Smooth muscle cell (in vitro differentiated cells): ENCODE measurements around the gene ATAD3A. TPM values are rescaled to one million over a fixed set of nuclear protein-coding genes. Genes with fewer than 3 reads are reported as not detected.
"Not testable (repeated sequence)": the region's sequence is repeated elsewhere in the genome, so short reads cannot be mapped to it uniquely, and the experiment has no call there.

Experiments
- DNase-seq: peaks from one replicate; lab custom pipeline; 2025; ENCODE audit not compliant: unreplicated experiment; lab: John Stamatoyannopoulos, UW
- H2AFZ ChIP-seq: fragments of 200-600 bp; sonication (generic); 2 replicates; pipeline ENCODE4 v1.6.0; 2016; ENCODE audit warnings: antibody characterized with exemption, low read depth, mild to moderate bottlenecking
- H3F3A ChIP-seq: fragments of 200-600 bp; sonication (generic); 2 replicates; pipeline ENCODE4 v1.6.0; 2017; ENCODE audit warnings: antibody characterized with exemption, low read depth
- H3K27ac ChIP-seq: fragments of 200-600 bp; sonication (generic); 2 replicates; pipeline ENCODE4 v1.5.1; 2016; ENCODE audit warnings: low read depth, mild to moderate bottlenecking
- H3K27me3 ChIP-seq: fragments of 200-600 bp; sonication (generic); 2 replicates; pipeline ENCODE4 v1.6.1; 2016; ENCODE audit warnings: low read depth, mild to moderate bottlenecking
- H3K36me3 ChIP-seq: fragments of 200-600 bp; sonication (generic); 2 replicates; pipeline ENCODE4 v1.5.1; 2016; ENCODE audit warnings: low read depth
- H3K4me1 ChIP-seq: fragments of 200-600 bp; sonication (generic); 2 replicates; pipeline ENCODE4 v1.5.1; 2016; ENCODE audit warnings: low read depth
- H3K4me2 ChIP-seq: fragments of 200-600 bp; sonication (generic); 2 replicates; pipeline ENCODE4 v1.6.0; 2016; ENCODE audit warnings: mild to moderate bottlenecking
- H3K4me3 ChIP-seq: fragments of 200-600 bp; sonication (generic); 2 replicates; pipeline ENCODE4 v1.5.1; 2016; ENCODE audit warnings: mild to moderate bottlenecking
- H3K79me2 ChIP-seq: fragments of 200-600 bp; sonication (generic); 2 replicates; pipeline ENCODE4 v1.6.0; 2016; ENCODE audit warnings: low read depth, mild to moderate bottlenecking
- H3K9ac ChIP-seq: fragments of 200-600 bp; sonication (generic); 2 replicates; pipeline ENCODE4 v1.6.0; 2016; ENCODE audit warnings: low read depth
- H3K9me3 ChIP-seq: fragments of 200-600 bp; sonication (generic); replicated peaks from 2 replicates; pipeline ENCODE4 v1.5.1; 2016; ENCODE audit warnings: low read depth
- H4K20me1 ChIP-seq: fragments of 200-600 bp; sonication (generic); 2 replicates; pipeline ENCODE4 v1.6.0; 2016; ENCODE audit warnings: low read depth
- WGBS: methylation state at CpG from one replicate; pipeline ENCODE4 v1.1.7; 2016; ENCODE audit warnings: low lambda C conversion rate; 5-methylcytosine and 5-hydroxymethylcytosine counted together
- polyA plus RNA-seq: library from polyadenylated mRNA; unstranded; fragments of >200 nt; fragmentation: Nextera tagmentation; extraction: Ambion mirVana; gene quantifications from 2 replicates; pipeline ENCODE4 v1.2.1, GENCODE V29; 2016
- total RNA-seq: library from RNA; depleted of rRNA; stranded (reverse); fragments of >200 nt; gene quantifications from 2 replicates; pipeline ENCODE4 v1.2.3, GENCODE V29; 2014
- TF ChIP-seq, protein P1 (sequence below): fragments of 200-600 bp; sonication (generic); IDR thresholded peaks from 2 replicates; pipeline ENCODE4 v1.5.1; 2017; ENCODE audit warnings: borderline replicate concordance, mild to moderate bottlenecking, antibody characterized with exemption; ENCODE audit not compliant: insufficient read depth, poor library complexity, severe bottlenecking

Gene ATAD3A
- total and polyA plus RNA-seq, 2 experiments from 2014 or later: 14.3 to 58.0 TPM

DNA sequence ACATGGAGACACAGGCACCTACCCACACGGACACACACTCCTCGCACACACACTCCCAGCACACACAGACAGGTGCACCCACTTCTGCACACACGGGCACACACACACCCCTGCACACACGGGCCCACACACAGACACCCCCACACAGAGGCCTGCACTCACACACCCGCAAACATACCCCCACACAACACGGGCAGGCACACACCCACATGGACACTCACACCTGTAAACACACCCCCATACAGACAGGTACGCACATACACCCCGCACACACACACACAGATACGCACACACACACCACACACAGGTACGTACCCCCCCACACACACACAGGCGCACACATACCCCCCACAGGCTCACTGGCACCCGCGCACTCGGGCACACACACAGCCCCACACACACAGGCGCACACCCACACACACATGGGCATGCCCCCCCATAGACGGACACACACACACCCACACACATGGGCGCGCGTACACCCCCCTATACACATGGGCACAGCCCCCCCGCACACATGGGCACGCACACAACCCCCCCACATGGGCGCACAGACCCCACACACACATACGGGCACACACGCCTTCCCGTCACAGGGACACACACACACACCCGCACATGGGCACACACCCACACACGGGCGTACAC lies 6.1 kb downstream of the ATAD3A start:
- TF ChIP-seq, protein P1, sequence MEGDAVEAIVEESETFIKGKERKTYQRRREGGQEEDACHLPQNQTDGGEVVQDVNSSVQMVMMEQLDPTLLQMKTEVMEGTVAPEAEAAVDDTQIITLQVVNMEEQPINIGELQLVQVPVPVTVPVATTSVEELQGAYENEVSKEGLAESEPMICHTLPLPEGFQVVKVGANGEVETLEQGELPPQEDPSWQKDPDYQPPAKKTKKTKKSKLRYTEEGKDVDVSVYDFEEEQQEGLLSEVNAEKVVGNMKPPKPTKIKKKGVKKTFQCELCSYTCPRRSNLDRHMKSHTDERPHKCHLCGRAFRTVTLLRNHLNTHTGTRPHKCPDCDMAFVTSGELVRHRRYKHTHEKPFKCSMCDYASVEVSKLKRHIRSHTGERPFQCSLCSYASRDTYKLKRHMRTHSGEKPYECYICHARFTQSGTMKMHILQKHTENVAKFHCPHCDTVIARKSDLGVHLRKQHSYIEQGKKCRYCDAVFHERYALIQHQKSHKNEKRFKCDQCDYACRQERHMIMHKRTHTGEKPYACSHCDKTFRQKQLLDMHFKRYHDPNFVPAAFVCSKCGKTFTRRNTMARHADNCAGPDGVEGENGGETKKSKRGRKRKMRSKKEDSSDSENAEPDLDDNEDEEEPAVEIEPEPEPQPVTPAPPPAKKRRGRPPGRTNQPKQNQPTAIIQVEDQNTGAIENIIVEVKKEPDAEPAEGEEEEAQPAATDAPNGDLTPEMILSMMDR: no peak
- Histone ChIP-seq H3K27ac (no peak overlapping the region), H3K9me3 (no peaks in the 10 kb centered on the region), H3K4me3 (no peak overlapping the region), H3K4me2 (no peak overlapping the region), H2AFZ (no peak overlapping the region), H3K9ac (no peak overlapping the region), H3K36me3 (no peaks in the 10 kb centered on the region), H3K27me3 (no peaks in the 10 kb centered on the region), H3K4me1 (no peaks in the 10 kb centered on the region), H4K20me1 (no peaks in the 10 kb centered on the region), H3K79me2 (peaks cover 17% of the 10 kb centered on the region), H3F3A (no peaks in the 10 kb centered on the region)
- 97% methylated on average over 25 of the region's 28 CpGs for WGBS
- no peak for DNase-seq

DNA sequence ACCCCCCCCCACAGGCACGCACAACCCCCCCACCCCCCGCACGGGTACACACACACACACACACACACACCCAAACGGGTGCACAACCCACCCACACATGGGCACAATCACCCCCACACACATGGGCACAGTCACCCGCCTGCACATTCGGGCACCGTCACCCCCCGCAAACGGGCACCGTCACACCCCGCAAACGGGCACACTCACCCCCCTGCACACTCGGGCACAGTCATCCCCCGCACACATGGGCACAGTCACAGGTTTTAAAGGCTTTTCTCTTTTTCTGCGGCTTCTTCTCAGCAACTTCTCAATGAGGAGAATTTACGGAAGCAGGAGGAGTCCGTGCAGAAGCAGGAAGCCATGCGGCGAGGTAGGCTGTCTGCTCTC lies 6.7 kb downstream of the ATAD3A start:
- not testable (repeated sequence) for DNase-seq, H3K27me3 ChIP-seq, H3K4me1 ChIP-seq, H3K4me2 ChIP-seq, H3K9me3 ChIP-seq, H3K27ac ChIP-seq, H3K9ac ChIP-seq, H3K36me3 ChIP-seq, H3K4me3 ChIP-seq, H2AFZ ChIP-seq, H4K20me1 ChIP-seq, H3F3A ChIP-seq
- peaks cover 15% of the 10 kb centered on the region for H3K79me2 ChIP-seq
- 96% methylated on average over 16 of the region's 19 CpGs for WGBS

DNA sequence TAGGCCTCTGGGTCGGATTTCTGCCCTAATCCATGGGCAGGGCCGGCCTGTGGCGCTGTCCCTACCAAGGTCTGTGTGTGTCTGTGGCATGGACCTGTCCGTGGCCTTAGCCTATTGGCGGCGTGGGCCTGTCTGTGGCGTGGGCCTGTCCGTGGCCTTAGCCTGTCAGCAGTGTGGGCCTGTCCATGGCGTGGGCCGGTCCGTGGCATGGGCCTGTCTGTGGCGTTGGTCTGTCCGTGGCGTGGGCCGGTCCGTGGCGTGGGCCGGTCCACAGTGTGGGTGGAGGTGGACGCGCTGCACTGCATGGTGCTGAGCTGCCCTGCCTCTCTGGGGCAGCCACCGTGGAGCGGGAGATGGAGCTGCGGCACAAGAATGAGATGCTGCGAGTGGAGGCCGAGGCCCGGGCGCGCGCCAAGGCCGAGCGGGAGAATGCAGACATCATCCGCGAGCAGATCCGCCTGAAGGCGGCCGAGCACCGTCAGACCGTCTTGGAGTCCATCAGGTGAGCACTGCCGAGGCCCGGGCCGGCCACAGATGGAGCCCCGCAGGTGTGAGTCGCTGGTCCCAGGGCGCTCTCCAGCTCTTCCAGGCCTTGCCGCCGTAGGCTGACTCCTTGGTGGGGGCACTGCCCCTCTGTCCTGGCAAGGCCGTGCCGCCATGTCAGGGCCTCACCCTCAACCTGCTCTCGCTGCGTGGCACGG lies 8.0 kb downstream of the ATAD3A start:
- not testable (repeated sequence) for H2AFZ ChIP-seq, H3F3A ChIP-seq, DNase-seq, H3K4me1 ChIP-seq, H3K27me3 ChIP-seq, H4K20me1 ChIP-seq, H3K4me2 ChIP-seq, H3K9ac ChIP-seq, H3K4me3 ChIP-seq, H3K9me3 ChIP-seq, H3K27ac ChIP-seq, H3K79me2 ChIP-seq, H3K36me3 ChIP-seq
- 98% methylated on average over 51 of the region's 51 CpGs for WGBS

DNA sequence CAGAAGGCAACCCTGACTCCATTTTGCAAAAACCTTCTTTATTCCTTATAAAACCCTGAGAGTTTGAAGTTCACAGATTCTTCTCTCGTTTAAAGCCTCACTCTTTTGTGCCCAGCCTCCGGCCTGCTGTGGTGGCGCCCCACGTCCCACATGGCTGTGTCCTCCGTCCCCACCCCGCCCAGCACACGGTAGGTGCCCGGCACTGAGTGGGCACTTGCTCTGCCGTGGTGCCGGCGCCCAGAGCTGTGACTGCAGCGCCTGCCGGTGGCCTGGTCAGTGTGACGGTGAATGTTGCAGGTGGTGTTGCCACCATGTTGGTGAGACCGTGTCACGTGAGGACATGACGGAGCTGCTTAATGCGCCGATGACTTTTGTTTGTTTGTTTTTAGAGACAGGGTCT lies 9.4 kb downstream of the ATAD3A start:
- Histone ChIP-seq H3K27me3 (no peaks in the 10 kb centered on the region), H3K36me3 (no peaks in the 10 kb centered on the region), H3K79me2 (no peaks in the 10 kb centered on the region), H4K20me1 (no peaks in the 10 kb centered on the region), H3K9me3 (no peaks in the 10 kb centered on the region), H3K4me2 (no peak overlapping the region), H3K27ac (no peak overlapping the region), H3K9ac (no peak overlapping the region), H3K4me1 (no peaks in the 10 kb centered on the region), H3K4me3 (no peak overlapping the region), H3F3A (no peaks in the 10 kb centered on the region), H2AFZ (no peak overlapping the region)
- TF ChIP-seq, protein P1: no peak
- DNase-seq: no peak
- 96% methylated on average over 19 of the region's 19 CpGs for WGBS

DNA sequence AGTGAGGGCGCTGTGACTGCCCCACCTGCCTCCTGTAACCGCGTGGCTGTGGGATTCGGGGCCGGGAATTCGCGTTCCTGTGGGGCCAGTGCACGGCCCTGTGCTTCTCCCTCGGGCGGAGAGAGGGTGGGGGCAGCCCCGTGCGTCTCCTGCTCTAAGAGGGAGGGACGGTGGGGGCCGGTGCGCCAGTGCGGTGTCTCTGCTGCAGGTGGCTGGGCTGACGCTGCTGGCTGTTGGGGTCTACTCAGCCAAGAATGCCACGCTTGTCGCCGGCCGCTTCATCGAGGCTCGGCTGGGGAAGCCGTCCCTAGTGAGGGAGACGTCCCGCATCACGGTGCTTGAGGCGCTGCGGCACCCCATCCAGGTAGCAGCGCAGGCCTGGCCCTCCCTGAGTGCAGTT lies 10.6 kb downstream of the ATAD3A start:
- H3K27me3 ChIP-seq: not testable (repeated sequence)
- 98% methylated on average over 29 of the region's 30 CpGs for WGBS

DNA sequence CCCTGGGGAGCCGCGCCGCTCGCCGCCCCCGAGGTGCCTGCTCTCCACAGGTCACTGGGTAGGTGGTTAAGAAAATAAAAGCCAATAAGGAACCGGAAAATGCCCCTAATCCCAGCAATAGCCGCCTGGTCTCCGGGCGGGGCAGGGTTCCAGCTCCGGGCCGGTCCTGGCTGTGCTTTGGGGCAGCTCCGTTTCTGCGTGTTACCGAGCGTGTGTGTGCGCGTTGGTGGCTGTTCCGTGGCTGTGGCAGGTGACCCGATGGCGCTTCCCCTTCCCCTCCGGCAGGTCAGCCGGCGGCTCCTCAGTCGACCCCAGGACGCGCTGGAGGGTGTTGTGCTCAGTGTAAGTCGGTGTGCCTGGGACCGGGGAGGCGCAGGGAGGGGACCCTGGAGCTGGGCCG lies 11.3 kb downstream of the ATAD3A start:
- H3K4me2 ChIP-seq, H3K79me2 ChIP-seq, H3K9me3 ChIP-seq, H3K36me3 ChIP-seq, H3K9ac ChIP-seq, H2AFZ ChIP-seq, H3K27ac ChIP-seq, H3K27me3 ChIP-seq, H3F3A ChIP-seq, DNase-seq, H3K4me1 ChIP-seq, H3K4me3 ChIP-seq, H4K20me1 ChIP-seq: not testable (repeated sequence)
- 99% methylated on average over 31 of the region's 31 CpGs for WGBS

More for the DNA sequence above, 10.6 kb downstream of the ATAD3A start:
- not testable (repeated sequence) for H3K4me2 ChIP-seq, H3K9me3 ChIP-seq, H3K27ac ChIP-seq, H2AFZ ChIP-seq, H3K9ac ChIP-seq, H3F3A ChIP-seq, H4K20me1 ChIP-seq, H3K36me3 ChIP-seq, H3K4me1 ChIP-seq, H3K4me3 ChIP-seq, H3K79me2 ChIP-seq, DNase-seq

DNA sequence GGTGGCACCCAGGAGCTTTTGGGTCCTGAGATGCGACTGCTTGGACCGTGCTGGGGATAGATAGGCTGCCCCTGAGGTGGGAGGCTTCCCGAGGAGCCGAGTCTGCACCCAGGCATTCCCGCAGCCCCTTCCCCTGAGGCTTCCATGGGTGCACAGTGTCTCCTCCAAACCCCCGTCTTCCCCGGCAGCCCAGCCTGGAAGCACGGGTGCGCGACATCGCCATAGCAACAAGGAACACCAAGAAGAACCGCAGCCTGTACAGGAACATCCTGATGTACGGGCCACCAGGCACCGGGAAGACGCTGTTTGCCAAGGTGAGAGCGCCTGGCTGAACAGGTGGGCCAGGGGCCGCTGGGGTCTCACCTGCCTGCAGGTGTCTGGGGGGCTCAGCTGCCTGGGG lies 11.7 kb downstream of the ATAD3A start:
- not testable (repeated sequence) for H3K27ac ChIP-seq, H3K9me3 ChIP-seq, H4K20me1 ChIP-seq, H3K4me3 ChIP-seq, H3K36me3 ChIP-seq, H3K79me2 ChIP-seq, H2AFZ ChIP-seq, H3K4me1 ChIP-seq, DNase-seq, H3K9ac ChIP-seq, H3F3A ChIP-seq, H3K4me2 ChIP-seq, H3K27me3 ChIP-seq
- 96% methylated on average over 17 of the region's 17 CpGs for WGBS
